Measurements from ENCODE around the gene ZNF609.
"Not testable (repeated sequence)": the region's sequence is repeated elsewhere in the genome, so short reads cannot be mapped to it uniquely, and the experiment has no call there.

ZNF609 gene

DNA sequence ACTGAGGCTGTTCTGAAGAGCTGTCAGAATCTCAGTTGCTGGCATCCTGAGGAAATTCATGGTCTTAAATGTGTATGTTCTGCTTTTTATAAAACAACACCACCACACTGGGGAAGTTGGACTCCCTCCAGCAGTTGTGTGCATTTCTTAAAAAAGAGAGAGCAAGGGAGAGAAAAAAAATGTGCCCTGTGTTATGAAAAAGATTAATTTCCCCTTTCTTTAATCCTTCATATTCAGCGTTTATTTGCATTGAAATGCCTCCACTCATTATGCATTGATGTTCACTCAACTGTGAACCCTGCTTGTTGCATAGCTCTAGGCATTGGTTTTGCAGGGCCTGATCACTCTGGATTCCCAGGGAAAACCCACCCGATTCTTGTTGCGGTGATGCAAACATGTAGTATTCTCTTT is 4.4 kb upstream of the ZNF609 start:
- no peak for DNase-seq (ENCODE audit: low read depth)

GRCh38 chr15:64456634-64457108 is 3.7 kb upstream of the ZNF609 start:
- no peak for DNase-seq (ENCODE audit: low read depth)

DNA sequence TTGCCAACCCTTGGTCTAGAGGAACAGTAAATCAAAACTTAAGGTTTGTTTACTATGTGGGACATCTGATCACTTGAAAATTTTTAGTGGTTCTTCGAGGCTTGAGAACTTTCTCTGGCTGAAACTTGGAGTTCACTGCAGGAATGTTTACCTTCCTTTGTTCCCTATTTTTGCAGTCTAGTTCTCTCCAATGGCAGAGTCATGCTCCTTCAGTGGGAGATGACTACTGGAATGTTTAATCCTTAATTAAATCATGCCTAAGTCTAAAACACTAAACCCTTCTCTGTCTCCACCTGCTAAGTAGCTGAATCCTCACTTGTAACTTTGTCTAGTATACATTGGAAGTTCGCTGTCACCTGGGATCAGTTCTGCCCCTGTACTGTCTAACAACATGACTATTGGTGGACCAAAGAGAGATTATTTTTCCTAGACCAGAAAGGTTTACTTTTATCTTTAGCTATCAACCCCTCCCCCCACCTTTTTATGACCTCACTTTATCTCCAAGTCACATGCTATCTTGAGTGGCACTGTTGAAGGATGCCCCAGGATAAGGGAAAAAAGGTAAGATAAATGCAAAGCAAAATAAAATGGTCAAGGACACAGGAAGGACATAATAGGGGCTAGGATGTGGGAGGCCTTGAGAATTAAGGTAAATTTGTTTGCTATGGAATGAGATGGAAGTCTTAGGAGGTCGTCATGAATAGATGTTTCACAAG is 1.2 kb upstream of the ZNF609 start:
- DNase-seq (ENCODE audit: low read depth): no peak

- DNase-seq (ENCODE audit: low read depth): peak; percentile 43
These were observed 644 bp downstream of the ZNF609 start for GRCh38 chr15:64460724-64461720.

- DNase-seq (ENCODE audit: low read depth): no peak
These were observed 1.4 kb downstream of the ZNF609 start for GRCh38 chr15:64461721-64462162.

GRCh38 chr15:64462492-64462891 is 2.1 kb downstream of the ZNF609 start:
- no peak for DNase-seq (ENCODE audit: low read depth)

GRCh38 chr15:64464276-64465005 is 4.1 kb downstream of the ZNF609 start:
- DNase-seq (ENCODE audit: low read depth): no peak

- no peak for DNase-seq (ENCODE audit: low read depth)
These were observed 6.2 kb downstream of the ZNF609 start for GRCh38 chr15:64466408-64467141.

DNA sequence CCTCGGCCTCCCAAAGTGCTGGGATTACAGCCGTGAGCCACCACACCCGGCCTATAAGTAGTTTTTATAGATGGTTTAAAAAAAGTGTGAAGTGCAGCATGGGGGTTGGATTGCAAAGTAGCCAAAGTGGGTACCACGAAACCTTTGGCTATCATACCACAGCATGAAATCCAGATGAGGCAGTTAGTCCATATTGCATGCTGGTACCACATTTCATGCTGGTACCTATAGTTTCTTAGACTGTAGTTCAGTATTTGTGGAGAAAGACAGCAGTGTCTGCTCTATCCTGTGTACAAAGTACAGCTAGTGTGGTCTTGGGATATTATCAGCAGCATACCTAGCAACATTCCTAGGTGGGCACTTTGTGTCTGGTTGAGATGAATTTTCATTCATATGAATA is 11.8 kb downstream of the ZNF609 start:
- DNase-seq (ENCODE audit: low read depth): no peak

- no peak for DNase-seq (ENCODE audit: low read depth)
These were observed 14.5 kb downstream of the ZNF609 start for GRCh38 chr15:64474846-64475245.

GRCh38 chr15:64476550-64476949 is 16.2 kb downstream of the ZNF609 start:
- no peak for DNase-seq (ENCODE audit: low read depth)

GRCh38 chr15:64478863-64479262 is 18.5 kb downstream of the ZNF609 start:
- DNase-seq (ENCODE audit: low read depth): no peak

- no peak for DNase-seq (ENCODE audit: low read depth)
These were observed 20.5 kb downstream of the ZNF609 start for GRCh38 chr15:64480891-64481290.

GRCh38 chr15:64483749-64484148 is 23.4 kb downstream of the ZNF609 start:
- no peak for DNase-seq (ENCODE audit: low read depth)

DNA sequence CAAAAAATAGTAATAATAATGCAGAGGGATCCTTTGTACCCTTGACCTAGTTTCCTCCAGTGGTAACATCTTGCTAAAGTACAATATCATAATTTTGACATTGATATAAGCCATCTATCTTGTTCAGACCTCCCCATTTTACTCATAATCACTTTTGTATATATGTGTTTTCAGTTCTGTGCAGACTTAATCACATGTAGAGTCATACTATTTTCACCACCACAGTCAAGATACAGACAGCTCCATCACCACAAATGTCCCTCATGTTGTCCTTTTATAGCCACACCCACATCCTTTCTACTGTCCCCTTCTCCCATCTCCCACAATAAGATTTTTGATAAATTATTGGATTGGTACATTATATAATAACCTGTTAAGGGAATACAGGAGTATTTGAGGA is 25.4 kb downstream of the ZNF609 start:
- no peak for DNase-seq (ENCODE audit: low read depth)

- no peak for DNase-seq (ENCODE audit: low read depth)
These were observed 30.4 kb downstream of the ZNF609 start for GRCh38 chr15:64490598-64491259.

DNA sequence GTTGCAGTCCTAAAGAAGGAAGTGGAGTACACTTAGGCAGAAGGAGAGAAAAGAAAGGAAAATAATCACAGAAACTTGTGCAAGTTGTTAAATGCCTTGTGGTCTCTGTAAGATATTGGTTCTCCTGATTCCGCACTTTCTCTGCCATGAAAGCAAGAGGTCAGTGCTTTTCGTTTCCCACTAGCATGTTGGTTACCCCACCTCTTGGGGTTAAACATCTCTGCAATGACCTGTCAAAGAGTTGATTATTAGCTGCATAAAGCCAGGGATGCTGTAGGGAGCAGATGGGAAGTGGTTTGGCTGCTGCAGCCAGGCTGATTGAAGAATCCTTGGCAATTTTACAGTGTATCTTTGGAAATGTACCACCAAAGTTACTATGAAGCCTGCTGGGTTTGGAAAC is 33.3 kb downstream of the ZNF609 start:
- DNase-seq (ENCODE audit: low read depth): no peak

DNA sequence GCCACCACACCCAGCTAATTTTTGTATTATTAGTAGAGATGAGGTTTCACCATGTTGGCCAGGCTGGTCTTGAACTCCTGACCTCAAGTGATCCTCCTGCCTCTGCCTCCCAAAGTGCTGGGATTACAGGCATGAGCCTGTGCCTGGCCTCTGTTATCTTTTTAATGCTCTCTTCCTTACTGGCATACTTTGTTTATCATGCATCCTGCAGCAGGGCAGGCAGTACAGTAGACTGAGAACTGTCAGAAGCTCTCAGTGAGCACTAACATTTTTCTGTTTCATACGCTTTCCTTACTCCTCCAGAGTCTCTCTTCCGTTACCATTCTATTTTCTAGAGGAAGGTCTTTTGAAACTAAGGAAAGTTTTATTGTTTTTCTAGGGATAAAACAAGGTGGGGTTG is 35.6 kb downstream of the ZNF609 start:
- not testable (repeated sequence) for DNase-seq (ENCODE audit: low read depth)

DNA sequence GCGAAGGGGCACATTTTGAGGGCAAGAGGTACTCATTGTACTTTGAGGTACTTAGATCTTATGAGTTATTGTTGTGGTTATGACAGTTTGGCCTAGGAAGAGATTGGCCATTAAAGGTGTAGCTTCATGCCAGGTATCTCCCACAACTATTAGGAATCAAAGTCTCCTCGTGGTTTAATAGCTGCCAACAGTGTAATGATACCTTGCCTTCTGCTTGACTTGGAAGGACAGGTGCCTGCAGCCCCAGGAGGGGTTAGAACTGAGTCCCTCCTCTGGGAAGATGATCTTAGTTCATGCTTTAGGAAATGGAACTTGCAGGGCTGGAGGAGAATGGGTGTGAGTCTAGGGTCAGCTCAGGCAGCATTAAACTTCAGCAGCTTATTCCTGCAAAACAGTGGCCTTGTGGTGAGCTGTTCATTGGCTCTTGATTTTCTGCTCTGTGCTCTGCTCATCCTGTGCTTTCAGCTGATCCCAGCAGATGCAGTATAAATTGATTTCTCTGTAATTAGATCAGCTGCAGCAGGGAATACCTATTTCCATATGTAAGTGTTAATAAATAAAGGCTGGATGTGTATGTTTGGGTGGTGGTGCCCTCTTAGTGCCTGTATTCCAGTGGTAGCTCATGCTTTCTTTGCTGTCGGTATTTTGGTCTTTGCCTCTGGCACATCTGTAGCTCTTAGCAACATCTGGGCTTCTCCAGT is 40.5 kb downstream of the ZNF609 start:
- no peak for DNase-seq (ENCODE audit: low read depth)

GRCh38 chr15:64501396-64501715 is 41.0 kb downstream of the ZNF609 start:
- no peak for DNase-seq (ENCODE audit: low read depth)

Measured in HS-27A (cell line).